COLO668 (cell line): ENCODE data around the gene DNAH7.

Source experiments
- DNase-seq: peaks from one replicate; lab custom pipeline; 2025; ENCODE audit not compliant: unreplicated experiment; lab: John Stamatoyannopoulos, UW

DNAH7 gene

DNA sequence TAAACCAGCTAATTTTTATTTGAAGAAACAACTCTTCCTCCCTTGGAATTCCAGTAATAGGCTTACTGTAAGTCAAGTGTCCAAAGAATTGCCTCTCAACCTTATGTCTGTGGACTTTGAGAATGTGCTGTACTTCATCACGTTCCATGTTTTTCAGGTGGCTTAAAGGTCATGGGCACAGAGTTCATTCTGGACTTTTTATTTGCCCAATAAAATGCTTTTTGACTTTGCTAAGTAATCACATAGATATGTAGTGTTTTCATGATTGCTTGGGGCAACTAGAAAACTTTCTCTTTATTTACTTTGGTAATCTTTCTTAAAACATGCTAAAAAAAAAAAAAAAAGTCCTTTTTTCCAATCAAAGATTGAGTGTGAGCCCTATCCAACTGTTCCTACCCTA, 10.4 kb upstream of the DNAH7 start:
- no peak for DNase-seq

DNA sequence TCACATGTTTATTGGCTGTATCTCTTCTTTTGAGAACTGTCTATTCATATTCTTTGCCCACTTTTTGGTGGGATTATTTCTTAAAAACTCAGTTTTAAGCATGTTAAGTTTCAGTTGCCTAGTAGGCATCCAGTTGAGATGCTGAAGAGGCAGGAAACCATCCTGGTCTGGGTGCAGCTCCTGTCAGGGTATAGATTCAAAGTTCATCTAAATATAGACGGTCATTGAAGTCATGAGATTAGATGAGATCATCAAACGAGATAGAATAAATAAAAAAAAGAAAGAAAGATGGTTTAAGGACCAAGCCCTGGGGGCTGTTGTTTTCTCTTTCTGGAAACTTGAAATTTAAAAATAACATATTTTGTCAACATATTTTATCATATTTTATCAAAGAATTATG, 9.2 kb upstream of the DNAH7 start:
- no peak for DNase-seq

DNA sequence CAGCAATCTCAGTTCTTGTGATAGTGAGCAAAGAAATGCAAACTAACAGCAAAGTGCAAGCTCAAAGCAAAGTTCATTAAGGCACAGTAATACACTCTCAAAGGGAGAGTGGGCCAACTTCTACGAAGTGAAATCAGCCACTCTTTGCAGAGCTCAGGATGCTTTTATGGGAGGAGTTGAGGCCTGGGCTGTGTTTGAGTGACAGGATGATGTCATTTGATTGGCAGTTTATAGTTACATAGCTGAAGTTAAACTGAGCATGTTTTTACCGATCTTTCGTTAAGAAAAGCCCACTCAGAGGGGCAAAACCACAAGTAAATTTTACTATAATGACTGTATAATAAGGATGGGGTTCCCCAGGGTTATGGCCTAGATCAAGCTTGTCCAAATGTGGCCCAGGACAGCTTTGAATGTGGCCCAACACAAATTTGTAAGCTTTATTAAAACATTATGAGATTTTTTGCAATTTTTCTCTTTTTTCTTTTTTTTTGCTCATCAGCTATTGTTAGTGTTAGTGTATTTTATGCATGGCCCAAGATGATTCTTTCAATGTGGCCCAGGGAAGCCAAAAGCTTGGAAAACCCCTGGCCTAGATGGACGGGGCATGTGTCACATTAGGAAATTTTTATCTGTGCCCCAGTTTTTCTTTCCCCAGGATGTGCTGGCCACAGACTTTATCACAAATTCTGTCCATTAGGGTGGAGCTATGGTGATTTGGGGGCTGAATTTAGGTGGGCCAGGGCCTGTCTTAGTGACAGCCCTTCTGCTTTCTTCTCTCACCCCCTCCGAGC, 8.3 kb upstream of the DNAH7 start:
- DNase-seq: no peak

DNA sequence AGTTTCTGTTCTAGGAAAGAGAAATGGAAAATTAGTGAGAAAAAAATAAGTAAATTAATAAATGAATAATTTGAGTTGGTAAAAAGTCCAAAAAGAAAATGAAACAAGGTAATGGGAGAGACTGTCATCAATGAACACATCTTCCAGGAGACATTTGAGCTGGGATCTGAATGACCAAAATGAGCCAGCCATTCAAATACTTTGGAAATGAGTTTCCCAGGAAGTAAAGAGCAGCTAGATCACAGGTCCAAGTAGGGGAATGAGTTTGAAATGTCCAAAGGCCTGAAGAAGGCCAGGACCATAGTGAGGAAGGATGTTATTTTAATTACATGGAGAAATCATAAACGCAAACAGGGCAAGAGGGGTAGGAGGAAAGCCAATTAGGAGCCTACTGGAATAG, 6.6 kb upstream of the DNAH7 start:
- no peak for DNase-seq

DNA sequence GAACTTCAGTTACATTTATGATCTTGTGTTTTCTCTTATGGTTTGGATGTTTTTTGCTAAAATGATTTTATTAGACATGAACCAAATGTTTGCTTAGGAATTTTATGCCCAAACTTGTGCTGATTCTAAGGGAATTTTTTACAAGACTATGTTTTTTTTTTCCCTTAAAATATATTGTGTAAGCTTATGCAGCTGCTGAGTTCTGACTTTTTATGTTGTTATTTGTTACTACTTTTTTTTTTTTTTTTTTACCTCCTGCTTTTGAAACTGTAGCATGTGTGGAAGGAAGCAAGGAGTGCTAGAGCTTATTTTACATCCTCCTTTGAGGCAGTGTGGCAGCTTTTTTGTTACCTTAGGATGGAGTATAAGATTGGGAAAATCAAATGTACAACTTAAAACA, 6.0 kb upstream of the DNAH7 start:
- DNase-seq: no peak

DNA sequence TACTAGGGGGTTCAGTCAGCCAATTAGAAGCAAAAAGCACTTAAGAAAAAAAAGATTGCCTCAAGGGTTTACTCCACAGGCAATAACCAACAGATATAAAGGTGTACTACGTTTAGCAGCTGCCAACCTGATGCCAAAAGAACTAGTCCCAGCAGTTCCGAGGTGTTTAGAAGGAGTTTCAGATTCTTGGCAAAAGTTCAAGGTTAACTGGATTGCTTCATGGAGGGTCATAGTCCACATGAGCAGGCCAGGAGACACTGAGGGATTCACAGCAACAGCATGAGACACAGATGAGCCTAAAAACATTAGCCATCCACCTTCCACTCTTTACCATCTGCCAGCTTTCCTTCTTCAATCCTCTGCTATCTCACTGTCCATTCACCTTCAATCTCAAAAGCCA, 4.9 kb upstream of the DNAH7 start:
- DNase-seq: no peak

DNA sequence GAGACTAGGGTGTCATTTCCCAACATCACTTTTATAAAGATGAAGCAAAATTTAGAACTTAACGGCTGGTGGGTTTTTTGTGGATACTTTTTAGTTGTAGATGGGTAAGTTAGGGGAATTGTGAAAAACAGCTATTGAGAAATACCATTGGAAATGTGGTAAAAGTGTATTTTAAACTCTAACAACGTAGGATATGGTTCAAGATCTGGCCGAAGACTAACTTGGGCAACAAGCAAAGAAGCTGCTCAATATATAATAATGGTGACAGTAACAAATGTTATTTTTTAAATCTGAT, 1.6 kb downstream of the DNAH7 start:
- DNase-seq: no peak

DNA sequence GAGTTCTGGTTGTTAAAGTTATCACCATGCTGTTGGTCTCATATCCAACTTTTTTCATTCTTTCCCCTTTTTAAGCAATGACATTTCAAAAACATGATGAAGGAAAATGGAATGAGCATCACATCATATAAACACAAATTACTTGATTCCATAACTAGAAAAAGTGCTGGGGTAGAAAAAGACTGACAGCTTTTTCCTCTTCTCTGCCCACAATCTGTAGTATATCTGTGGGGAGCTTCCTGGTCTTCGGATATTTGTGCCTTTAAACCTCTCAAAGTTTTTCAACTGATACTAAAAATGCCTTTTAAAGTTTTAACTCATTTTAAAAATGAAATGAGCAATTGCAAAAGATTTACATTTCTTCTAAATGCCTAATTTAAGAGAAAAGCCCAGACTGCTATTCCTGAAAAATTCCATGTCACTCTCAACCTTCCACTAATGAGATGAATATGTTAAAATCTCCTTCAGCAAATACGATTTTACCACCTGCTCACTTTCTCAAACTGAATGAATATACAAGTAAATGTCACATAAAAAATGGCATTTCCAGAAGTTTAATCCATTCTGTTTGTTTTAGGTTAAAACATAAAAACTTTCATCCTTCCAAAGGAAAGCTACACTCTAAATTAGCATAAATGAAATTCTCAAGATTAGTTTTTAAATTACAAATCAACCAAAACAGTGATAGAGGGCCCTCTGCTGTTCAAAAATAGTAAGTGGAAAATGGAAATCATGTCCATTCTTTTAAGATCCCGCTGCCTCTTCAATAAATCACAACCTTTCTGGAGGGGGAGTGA, 2.1 kb downstream of the DNAH7 start:
- no peak for DNase-seq

DNA sequence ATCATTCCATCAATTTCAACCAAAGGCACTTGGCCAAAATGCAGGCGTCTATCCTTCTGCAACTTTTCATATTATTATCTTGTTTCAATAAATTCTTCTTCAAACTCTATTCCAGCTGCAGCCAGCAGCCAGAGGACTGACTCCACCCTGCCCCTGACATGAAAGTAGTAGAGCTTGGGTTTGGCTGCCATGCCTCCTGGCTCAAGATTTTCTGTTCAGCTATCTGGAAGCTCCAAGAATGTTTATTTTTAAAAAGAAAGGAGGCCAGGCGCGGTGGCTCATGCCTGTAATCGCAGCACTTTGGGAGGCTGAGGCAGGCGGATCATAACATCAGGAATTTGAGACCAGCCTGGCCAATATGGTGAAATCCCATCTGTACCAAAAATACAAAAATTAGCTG, 4.9 kb downstream of the DNAH7 start:
- no peak for DNase-seq

DNA sequence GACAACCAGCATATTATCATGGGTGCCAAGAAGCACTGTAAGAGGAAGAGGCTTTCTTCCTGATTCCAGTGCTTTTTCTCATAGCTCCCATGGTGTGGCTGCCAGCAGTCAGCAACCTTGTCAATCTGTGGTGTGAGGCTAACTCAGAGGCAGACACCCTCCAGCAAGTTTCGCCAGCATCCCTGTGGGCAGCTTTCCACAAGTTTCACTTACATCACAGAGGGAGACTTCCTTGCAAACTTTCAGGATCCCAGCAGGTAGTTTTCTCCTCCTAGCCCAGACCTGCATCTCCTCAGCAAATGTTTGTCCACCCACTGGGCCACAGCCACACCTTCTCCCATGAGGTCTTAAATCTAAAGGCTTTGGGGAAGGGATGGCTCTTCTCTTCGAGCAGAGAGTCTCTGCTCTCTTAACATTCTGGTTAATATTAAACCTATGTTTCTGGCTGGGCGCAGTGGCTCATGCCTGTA, 9.1 kb downstream of the DNAH7 start:
- DNase-seq: no peak

DNA sequence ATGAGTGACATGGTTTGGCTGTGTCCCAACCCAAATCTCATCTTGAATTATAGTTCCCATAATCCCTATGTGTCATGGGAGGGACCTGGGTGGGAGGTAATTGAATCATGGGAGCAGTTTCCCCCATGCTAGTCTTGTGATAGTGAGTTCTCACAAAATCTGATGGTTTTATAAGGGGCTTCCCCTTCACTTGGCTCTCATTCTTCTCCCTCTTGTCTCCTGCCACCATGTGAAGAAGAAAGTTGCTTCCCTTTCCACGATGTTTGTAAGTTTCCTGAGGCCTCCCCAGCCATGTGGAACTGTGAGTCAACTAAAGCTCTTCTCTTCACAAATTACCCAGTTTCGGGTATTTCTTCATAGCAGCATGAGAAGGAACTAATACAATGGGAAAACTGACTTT, 14.0 kb downstream of the DNAH7 start:
- no peak for DNase-seq

DNA sequence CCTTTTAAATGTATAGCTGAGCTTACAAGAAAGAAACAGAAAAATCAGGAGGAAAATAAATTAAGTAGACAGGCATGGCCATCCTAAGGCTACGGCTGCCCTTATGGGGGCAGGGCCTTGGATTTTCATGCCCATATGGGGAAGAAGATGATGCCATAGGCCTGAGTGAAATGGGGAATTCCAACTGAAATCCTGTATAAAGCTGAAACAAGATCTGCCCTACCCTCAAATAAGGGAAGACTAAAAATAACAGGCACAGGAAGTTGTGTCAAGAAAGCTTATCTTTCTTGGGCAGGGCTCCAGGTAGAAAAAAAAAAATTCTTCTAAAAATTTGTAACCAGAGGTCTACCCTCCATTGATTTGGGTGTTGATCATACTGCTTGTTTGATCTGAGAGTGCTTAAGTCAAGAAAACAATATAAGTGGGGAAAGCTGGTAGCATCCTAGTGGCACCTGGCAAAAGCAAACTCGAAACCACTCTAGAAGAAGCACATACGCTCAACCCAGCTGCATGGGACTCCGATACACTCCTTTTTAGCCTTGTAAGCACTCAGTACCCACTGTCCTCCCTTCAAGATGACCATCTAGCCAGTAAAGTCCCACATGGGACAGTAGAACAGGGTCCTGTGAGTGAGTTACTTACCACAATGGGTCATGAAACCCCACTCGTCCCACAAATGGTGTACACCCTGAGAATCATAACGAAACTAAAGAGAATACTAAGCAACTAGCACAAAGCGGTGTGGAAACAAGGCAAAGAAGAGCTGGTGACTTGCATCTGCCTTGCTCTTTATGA, 22.3 kb downstream of the DNAH7 start:
- no peak for DNase-seq

DNA sequence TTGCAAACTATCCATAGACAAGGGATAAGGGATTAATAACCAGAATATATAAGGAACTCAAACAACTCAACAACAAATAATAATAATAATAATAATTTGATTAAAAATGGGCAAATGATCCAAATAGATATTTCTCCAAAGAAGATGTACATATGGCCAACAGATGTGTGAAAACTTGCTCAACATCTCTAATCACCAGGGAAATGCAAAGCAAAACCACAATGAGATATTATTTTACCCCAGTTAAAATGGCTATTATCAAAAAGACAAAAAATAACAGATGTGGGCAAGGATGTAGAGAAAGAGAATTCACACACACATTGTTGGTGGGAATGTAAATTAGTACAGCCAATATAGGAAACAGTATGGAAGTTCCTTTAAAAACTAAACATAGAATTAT, 26.9 kb downstream of the DNAH7 start:
- DNase-seq: no peak

DNA sequence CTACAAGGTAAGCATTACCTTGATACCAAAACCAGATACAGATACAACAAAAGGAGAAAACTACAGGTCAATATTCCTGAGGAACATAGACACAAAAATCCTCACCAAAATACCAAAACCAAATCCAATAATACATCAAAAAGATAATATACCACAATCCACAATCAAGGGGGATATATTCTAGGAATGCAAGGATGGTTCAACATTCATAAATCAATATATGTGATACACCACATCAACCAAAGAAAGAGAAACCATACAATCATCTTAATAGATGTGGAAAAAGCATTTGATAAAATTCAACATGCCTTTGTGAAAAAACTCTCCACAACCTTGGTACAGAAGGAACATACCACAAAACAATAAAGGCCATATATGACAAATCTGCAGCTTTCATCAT, 28.4 kb downstream of the DNAH7 start:
- no peak for DNase-seq

DNA sequence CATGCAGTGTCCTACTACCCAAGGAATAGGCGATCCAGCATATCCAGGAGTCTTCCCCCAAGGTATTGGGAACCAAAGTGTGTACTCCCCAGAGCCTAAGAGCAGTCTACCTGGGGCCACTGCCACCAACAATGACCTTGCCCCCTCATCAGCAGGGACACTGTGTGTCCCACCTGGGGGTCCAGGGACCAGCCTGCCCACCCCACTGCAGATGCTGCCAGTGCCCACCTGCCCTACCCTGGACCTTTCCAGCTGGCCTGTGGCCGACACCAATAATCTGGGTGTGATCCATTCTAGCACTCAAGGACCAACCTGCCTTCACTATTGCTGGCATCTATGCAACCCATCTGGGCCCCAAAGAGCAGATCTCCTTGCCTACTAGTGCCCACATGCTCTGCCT, 32.2 kb downstream of the DNAH7 start:
- DNase-seq: no peak

DNA sequence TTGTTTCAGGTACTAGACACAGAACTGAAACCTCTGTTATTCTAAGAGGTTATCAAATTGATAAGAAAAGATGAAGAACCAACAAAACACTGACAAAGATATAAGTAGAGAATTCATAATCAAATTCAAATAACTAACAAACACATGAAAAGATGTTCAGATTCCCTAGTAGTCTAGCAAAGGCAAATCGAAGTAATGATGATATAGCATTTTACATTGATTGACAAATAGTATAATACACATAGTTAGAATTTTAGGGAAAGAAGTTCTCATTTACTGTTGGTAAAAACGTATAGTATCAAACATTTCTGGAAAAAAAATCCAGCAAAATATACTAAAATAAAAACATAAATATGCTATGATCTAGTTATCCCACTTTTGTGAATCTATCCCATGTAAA, 50.6 kb downstream of the DNAH7 start:
- DNase-seq: no peak

DNA sequence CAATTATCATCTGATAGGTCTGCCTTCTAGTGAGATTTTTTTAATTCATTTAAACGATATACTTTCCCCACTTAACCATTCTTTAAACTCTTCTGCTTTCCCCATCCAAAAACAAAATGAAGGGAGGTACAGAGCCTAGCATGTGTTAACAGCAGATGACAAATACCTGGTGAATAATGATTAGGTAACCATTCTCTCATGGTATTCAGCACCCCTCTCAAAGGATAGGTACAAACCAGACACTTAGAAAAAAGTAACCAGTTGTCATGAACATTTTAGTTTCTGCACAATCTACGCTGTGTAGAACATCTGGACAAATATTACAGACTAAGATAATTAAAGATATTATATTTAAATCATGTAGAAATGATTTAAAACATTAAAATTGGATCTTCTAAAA, 56.3 kb downstream of the DNAH7 start:
- no peak for DNase-seq

DNA sequence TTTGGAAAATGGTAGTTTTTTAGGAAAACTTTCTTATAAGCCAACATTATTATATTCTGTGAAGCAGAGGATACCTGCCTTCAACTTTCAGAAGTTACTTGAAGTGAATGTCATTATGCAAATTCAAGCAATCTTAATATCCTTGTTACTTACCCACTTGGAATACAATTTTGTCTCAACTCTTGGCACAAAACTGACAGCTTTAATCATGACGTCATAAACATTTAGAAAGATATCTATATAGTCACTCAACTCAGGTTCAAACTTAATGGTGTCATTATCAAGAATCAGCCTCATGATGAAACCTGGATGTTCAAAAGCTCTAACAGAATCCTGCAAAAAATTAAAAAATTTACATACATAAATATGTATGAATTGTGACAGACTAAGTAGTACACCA, 68.1 kb downstream of the DNAH7 start:
- no peak for DNase-seq

DNA sequence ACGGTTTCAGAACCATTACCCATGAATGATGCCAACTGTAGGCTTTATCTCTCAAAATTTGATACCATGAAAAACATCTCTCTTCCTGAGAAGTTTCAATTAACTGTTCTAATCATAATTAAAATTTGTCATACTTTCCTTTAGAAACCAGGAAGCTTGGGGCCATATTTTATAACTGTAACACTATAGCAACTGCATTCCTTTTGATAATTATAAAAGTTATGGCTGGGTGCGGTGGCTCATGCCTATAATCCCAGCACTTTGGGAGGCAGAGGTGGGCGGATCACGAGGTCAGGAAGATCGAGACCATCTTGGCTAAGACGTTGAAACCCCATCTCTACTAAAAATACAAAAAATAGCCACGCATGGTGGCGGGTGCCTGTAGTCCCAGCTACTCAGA, 70.6 kb downstream of the DNAH7 start:
- DNase-seq: no peak

DNA sequence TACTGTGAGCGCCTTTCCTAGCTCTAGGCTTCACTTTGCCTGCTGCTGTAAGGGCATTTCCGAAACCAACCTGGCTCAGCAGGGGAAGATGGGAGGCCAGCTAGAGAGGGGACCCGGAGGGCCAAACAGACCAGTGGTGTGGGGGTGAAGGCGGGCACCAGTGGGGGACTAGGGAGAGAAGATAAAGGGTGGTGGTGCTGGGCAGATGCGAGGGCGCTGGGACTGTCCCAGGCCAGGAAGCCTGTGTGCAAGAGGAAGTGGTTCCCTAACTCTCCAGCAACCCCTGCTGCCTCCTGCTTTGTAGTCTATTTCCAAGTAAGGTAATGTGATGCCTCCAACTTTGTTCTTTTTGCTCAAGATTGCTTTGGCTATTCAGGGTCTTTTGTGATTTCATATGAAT, 73.1 kb downstream of the DNAH7 start:
- DNase-seq: no peak

DNA sequence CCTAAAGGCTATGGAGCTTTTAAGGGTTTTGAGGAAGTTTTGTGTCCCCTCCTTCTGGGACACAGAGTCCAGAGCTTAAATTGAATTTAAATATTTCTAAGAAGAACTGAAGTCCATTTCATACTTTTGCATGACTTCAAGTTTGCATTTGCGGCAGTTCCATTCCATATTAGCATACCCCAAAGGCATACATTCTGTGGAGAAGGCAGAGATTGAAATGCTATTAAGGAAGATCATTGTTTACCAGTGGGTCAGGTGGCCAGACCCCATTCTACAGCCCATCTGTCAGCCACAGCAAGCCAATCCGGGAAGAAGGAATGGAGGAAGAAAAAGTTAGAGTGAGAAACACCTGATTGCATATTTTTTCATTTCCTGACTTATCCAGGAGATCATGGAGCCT, 75.0 kb downstream of the DNAH7 start:
- DNase-seq: no peak

DNA sequence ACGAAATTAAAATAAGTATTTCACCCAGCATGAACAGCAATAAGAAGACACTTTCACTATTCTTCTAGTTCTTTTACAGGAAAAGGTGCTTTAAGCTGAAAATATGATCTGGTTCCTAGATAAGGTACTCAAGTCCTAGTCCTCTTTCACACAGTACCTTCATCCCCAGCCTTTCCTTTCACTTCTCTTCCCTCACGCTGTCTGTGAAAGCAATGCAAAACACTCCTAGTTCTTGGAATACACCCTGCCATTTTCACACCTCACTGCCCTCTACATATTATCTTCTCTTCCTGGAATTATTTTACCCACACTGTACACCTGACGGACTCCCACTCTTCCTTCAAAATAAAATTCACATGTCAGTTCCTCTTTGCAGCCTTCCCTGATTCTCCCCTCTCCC, 82.9 kb downstream of the DNAH7 start:
- no peak for DNase-seq
